GM18511 (cell line): Measurements from ENCODE around the gene MFAP3L.
"Not testable (repeated sequence)": the region's sequence is repeated elsewhere in the genome, so short reads cannot be mapped to it uniquely, and the experiment has no call there.

ENCODE experiments used
- ATAC-seq: cut with Tn5 transposase; IDR thresholded peaks from one replicate; pipeline ENCODE4 v1.9.1; 2021; ENCODE audit warnings: mild to moderate bottlenecking, moderate library complexity; ENCODE audit not compliant: unreplicated experiment

The MFAP3L gene

DNA sequence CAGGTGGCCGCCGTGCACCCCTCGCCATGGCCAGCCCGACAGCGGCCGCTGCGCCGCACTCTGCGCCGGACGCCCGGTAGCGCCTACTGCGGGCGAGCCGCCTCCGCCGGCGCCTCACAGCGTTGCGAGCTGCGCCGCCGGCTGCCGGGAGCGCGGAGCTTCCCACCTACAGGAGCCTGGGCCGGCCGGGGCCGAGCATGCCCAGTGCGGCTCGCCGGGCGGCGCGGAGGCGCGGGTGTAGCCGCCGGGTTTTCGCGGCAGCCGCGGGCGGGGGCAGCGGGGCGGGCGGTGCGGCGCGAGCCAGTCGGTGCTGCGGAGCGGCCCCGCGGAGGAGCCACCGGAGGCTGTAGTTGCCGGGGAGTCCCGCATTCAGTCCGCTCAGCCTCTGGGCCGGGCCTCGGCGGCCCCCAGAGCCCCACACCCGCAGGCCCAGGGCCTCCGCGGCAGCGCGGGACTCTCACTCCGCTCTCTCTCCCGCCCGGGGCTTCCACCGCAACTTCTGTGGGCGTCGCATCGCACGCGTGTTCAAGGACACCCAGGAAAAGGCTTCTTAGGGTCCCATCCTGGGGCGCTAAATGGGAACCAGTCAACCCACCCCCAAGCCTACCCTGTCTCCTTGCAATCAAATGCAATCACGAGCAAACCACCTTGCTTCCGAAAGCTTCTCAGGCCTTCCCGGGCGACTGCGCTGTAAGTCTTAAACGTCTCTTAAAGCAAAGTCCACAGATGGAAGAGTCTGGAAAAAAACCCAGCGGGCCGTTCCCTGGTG, at the start of gene MFAP3L:
TSS of gene MFAP3L (minus strand) at position 143 of the 769 bp plus-strand sequence. CDS start 20,518 bp downstream, outside the sequence.
- ATAC-seq: peak; percentile 82

GRCh38 chr4:170071196-170071595, 45.0 kb upstream of the MFAP3L start:
- ATAC-seq: no peak

DNA sequence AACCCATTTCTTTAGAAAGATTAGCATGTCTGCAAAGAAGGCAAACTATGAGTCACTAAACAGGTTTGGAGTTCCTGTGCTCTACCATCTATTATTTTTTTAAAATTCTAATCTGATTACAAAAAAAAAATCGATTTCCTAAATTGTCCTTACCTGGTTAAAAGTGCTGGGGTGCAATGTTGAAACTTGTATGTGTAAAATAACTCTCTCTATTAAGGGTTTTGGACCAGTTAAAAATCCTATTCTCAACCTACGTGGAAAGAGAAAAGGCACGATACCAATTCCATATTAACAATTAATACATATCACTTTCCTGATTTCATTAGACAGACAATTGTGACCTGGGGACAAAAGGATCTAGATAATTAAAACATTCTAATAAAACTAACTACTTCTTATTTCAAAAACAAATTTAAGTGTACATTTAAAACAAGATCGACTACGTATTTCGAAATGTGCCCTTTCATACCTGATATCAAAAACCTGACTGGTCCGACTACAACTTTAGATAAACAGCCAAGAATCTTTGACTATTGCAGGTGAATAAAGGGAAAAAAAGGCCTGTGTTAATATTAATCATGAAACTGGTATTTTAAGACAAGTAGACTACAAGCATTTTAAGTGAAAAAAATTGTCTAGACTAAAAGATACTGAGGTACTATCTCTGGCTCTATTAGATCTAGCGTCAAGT, 42.4 kb upstream of the MFAP3L start:
- ATAC-seq: no peak

DNA sequence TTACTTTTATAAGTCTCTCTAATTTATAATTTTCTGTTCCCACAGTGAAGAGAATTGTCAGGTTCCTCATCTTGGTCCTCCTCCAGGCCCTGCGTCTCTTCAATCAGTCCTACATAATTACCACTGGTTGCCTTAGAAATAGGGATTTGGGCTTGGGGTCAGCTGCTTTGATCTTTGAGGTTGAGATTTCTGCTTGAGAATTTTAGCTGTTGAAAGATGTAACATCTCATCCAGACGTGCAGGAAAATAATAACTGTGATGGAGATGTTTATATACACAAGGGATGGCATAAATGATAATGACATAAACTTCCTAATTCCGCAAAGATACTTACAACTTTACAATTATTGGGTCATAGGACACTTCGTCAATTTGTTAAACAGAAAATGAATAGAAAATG, 33.2 kb upstream of the MFAP3L start:
- no peak for ATAC-seq

GRCh38 chr4:170058826-170059225, 32.6 kb upstream of the MFAP3L start:
- no peak for ATAC-seq

DNA sequence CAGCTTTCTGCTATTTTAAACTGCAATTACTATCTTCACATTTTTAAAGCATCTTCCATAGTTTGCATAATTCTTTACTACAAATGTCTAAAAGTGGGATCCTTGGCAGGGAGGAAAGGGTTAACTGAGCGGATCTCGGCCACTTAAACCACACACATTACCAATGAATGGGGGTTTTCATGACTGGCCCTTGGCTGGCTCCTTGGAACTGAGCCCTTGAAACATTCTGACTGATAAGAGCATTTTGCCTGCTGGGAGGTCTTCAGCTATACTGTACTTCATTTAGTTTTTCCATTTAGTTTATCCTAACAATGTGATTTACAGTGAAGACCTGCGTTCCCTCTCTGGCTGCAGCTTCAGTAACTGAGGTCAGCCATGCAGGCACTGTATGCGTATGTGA, 31.7 kb upstream of the MFAP3L start:
- no peak for ATAC-seq

DNA sequence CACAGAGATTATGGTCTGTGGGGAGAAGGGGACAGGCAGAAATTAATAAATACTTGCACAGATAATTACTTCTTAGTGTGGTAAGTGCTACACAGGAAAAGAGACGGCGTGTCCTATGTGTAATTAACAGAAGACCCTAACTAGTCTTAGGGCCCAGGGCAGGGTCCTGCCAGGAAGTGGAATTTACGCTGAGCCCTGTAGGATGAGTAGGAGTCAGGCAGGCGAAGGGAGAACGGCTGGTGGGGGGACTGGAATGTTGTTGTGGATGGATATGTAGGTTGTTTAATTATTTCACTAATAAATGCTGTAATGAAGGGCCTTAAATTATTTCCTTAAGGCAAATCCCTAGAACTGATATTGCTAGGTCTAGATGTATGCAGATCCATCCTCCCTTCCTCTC, 26.7 kb upstream of the MFAP3L start:
- ATAC-seq: no peak

- no peak for ATAC-seq
These were observed 25.2 kb upstream of the MFAP3L start for GRCh38 chr4:170051402-170051801.

GRCh38 chr4:170049766-170050165, 23.6 kb upstream of the MFAP3L start:
- no peak for ATAC-seq

GRCh38 chr4:170047771-170048354, 21.7 kb upstream of the MFAP3L start:
- ATAC-seq: no peak

- not testable (repeated sequence) for ATAC-seq
These were observed 20.0 kb upstream of the MFAP3L start for GRCh38 chr4:170046156-170046555.

GRCh38 chr4:170040031-170040680, 14.0 kb upstream of the MFAP3L start:
- no peak for ATAC-seq

- no peak for ATAC-seq
These were observed 12.6 kb upstream of the MFAP3L start for GRCh38 chr4:170038769-170039168.

DNA sequence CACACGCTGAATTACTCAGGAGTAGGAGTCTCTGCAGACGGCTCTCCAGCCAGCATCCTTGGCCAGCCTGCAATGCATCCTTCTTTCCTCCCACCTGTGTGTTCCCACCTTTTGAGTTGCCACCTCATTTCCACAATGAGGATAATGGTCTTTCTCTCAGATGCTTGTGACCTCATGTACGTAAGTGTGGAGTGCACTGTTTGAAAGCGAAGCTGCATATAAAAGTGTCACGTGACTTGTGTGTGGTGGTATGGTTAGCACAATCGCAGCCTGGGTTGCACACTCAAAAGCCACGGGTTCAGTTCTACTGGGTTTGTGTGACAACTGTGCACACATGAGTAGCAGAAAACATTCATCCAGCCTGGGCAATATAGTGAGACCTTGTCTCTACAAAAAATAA, 12.0 kb upstream of the MFAP3L start:
- ATAC-seq: no peak

DNA sequence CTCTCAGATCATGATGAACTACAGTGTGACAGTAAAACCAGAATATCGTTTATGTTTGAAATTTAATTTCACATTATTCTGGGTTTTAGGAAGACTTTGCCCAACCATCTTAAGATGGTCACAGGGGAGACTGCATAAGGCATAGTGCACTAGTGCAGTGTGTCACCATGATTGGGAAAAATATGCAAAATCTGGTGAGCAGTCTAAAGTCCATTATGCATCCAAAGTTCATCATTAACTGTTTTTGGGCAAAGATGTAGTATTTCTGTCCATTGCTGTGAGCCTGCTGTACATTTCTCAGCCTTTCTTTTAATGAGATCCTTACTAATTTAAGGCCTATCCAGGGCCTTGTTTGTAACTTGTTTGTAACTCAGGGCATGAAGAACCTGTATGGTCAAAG, 11.3 kb upstream of the MFAP3L start:
- ATAC-seq: no peak

DNA sequence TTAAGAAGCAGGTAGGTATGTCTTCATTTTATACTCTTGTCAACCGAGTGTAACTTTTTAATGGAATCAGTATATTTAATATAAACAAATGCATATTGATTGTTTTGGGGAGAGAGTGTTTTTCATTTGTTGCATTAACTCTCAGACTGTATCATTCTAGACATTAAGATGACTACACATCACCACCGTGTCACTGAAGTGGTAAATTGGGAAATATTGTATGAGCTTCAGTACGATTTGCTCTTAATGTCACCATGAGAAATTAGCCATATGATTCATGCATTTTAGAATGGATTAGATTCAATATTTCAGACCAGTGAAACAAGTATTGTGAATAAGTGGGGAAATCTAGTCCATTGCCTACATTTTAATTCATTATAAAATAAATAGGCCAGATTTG, 9.7 kb upstream of the MFAP3L start:
- ATAC-seq: no peak

GRCh38 chr4:170035231-170035630, 9.0 kb upstream of the MFAP3L start:
- no peak for ATAC-seq

DNA sequence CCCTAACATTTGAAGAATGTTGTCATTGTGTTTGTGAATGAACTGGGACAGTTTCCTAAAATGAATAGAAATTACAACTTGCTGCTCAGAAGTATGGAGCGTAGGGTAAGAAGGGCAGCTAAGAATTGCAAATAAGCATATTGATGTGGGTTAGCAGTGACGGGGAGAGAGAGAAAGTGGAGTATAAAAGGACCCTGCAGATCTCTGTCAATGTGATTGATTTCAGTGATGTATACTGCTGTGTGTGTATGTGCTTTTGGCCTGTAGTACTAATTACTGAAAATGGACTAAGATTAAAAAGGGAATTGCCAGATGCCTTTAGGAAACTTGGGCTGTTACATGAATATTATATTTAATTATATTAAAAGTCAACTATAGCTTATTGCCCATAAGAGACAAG, 7.8 kb upstream of the MFAP3L start:
- no peak for ATAC-seq

DNA sequence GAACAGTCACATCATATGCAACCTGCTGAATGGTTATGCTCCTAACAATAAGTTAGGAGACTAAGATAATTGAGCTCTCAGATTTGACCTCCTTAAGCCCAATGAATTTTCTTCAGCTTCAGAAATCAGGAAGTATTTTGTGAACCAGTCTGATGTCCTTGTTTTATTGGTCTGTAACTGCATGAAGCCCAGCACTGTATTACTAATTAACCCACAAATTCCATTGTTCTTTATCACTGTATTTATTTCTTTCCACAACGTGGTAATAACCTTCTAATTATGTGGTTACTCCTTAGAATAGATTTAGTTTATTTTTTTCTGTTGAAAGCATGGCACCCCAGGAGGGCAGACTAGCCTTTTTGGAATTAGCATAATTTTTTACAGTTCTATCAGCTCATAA, 3.9 kb upstream of the MFAP3L start:
- ATAC-seq: no peak

DNA sequence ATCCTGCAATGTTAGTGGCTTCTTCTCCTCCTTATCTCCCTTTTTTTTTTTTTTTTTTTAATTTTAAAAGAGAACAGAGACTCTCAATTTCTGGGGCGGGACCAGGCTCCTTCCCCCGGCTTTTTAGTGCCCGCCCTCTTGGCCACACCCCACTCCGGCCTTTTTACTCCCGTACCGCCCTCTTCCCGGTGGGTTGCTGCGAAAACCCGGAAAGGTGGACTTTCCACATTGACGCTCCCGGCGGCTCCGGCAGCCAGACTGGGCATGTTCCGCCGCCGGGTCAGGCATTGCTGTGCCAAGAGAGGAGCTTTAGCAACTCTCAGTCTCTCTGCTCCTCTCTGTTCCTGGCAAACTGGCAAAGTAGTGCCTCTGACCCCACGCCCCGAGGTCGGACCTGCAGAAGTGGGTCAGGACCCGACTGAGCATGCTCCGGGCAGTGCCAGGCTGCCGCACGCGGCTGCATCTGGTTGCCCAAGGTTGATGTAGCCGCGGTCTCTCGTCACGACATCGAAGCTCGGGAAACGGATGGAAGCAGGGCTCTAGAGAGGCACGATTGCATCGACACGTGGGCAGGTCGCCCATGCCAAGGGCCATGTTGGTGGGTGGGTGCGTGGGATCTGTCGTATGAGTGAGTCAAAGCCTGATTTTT, 1.1 kb upstream of the MFAP3L start:
- ATAC-seq: peak; percentile 77
